ENCODE data around the gene ERCC1. TPM values are rescaled to one million over a fixed set of nuclear protein-coding genes. Genes with fewer than 3 reads are reported as not detected.

ERCC1 gene
- polyA plus RNA-seq, 1 of the 3 experiments (the other 2 are of a cell fraction) = 95.3 TPM

GRCh38 chr19:45417151-45417550 lies 6.6 kb downstream of the ERCC1 start:
- ChIA-PET CTCF (interaction anchor here (1.4 to 2.6 kb wide), 3 partner anchors 10 to 68 kb away, joined by 3 to 15 read pairs (median 9); no protein-coding TSS in a partner anchor), POLR2A (interaction anchor here (1.1 kb wide), 1 partner anchor 10 kb away, joined by 3 read pairs; no protein-coding TSS in a partner anchor)
- H3K27me3 ChIP-seq (ENCODE audit: insufficient read depth) = no peaks in the 10 kb centered on the region
- no peaks in the 10 kb centered on the region for H3K9me3 ChIP-seq
- H3K27ac ChIP-seq (ENCODE audit: low read depth in 2 of 2, low read length in 1 of 2) = no peak overlapping the region
- peaks cover 7% of the 10 kb centered on the region for H3F3A ChIP-seq (replicated peaks; ENCODE audit: insufficient read depth)
- H3K4me1 ChIP-seq (ENCODE audit: control insufficient read depth in 1 of 2, insufficient read depth in 2 of 2, low read depth in 1 of 2, low read length in 1 of 2) = peaks cover under 1 to 4% of the 10 kb centered on the region in 2 experiments; a peak in 2 of 4 replicates
- H3K9ac ChIP-seq = no peak overlapping the region
- no peak overlapping the region for H3K4me3 ChIP-seq (ENCODE audit: low read depth in 2 of 2, low read length in 1 of 2)
- no peak overlapping the region for H2AFZ ChIP-seq (ENCODE audit: low read depth)
- WGBS (ENCODE audit: low lambda C conversion rate) = 85% methylated on average over 4 of the region's 4 CpGs
- DNase-seq = no peak
- H3K79me2 ChIP-seq (ENCODE audit: insufficient read depth) = peaks cover 35% of the 10 kb centered on the region
- H3K9me2 ChIP-seq = no peaks in the 10 kb centered on the region
- no peak for TF ChIP-seq RFX5 (IDR thresholded peaks at IDR 0.05; ENCODE audit: low read length)
- no peak for TF ChIP-seq RXRA (IDR thresholded peaks at IDR 0.05; ENCODE audit: borderline replicate concordance, low read depth)
- no peak for TF ChIP-seq NFIC (IDR thresholded peaks at IDR 0.05; ENCODE audit: borderline replicate concordance)
- TF ChIP-seq GABPA (IDR thresholded peaks at IDR 0.05; ENCODE audit: low read depth) = no peak
- no peak for TF ChIP-seq FOXM1 (IDR thresholded peaks at IDR 0.05; ENCODE audit: low read depth)
- no peak for TF ChIP-seq RAD21 (IDR thresholded peaks at IDR 0.05; ENCODE audit: low read length)
- no peak overlapping the region for H3K4me2 ChIP-seq
- no peaks in the 10 kb centered on the region; the same call in 1 of the 2 replicates for H4K20me1 ChIP-seq (ENCODE audit: insufficient read depth)
- H3K36me3 ChIP-seq (replicated peaks in 1 of 2; ENCODE audit: control insufficient read depth in 1 of 2, insufficient read depth in 2 of 2, low read length in 1 of 2) = peaks cover 18 to 54% of the 10 kb centered on the region in 2 experiments

DNA sequence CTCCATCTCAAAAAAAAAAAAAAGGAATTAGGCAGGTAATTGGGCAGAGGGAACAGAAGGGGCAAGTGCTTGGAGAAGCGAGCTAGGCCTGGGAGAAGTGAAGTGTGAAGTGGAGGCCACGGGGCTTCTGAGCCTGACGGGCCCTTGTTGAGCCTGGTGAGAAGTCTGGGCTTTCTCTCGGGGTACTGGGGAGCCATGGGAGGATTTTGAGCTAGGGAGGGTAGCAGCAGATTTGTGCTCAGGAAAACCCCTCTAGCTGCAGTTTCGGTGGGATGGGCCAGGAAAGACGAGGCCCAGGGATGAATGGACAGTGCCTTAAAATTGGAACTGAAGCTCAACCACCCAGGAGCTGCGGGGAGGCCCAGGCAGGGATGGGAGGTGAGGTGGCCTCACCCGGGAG lies 9.2 kb downstream of the ERCC1 start:
- ChIA-PET CTCF (interaction anchor here (1.0 to 2.5 kb wide), 3 partner anchors 64 to 71 kb away, joined by 3 to 10 read pairs (median 5); no protein-coding TSS in a partner anchor), POLR2A (no interaction called here)
- Histone ChIP-seq H3K4me2 (no peak overlapping the region), H3K27ac (ENCODE audit: low read depth in 2 of 2, low read length in 1 of 2) (no peak overlapping the region), H3K9me3 (no peaks in the 10 kb centered on the region), H3K4me1 (ENCODE audit: control insufficient read depth in 1 of 2, insufficient read depth in 2 of 2, low read depth in 1 of 2, low read length in 1 of 2) (no peaks in the 10 kb centered on the region), H3K79me2 (ENCODE audit: insufficient read depth) (peaks cover 14% of the 10 kb centered on the region; the same call in 1 of the 2 replicates), H3F3A (replicated peaks; ENCODE audit: insufficient read depth) (peaks cover 15% of the 10 kb centered on the region), H4K20me1 (ENCODE audit: insufficient read depth) (no peaks in the 10 kb centered on the region), H3K27me3 (ENCODE audit: insufficient read depth) (no peaks in the 10 kb centered on the region), H3K36me3 (replicated peaks in 1 of 2; ENCODE audit: control insufficient read depth in 1 of 2, insufficient read depth in 2 of 2, low read length in 1 of 2) (peaks cover 14 to 68% of the 10 kb centered on the region in 2 experiments), H3K9ac (no peak overlapping the region), H2AFZ (ENCODE audit: low read depth) (no peak overlapping the region), H3K9me2 (no peaks in the 10 kb centered on the region), H3K4me3 (ENCODE audit: low read depth in 2 of 2, low read length in 1 of 2) (no peak overlapping the region)
- TF ChIP-seq EZH2phosphoT487 (IDR thresholded peaks at IDR 0.05; ENCODE audit: borderline replicate concordance, low read depth) = no peak
- no peak for TF ChIP-seq YY1 (IDR thresholded peaks at IDR 0.05; ENCODE audit: low read depth)
- TF ChIP-seq TCF12 (IDR thresholded peaks at IDR 0.05) = no peak
- TF ChIP-seq TEAD4 (IDR thresholded peaks at IDR 0.05; ENCODE audit: borderline replicate concordance, insufficient read depth) = no peak
- TF ChIP-seq SMC3 (IDR thresholded peaks at IDR 0.05; ENCODE audit: low read depth, low read length) = no peak
- TF ChIP-seq IRF3 (IDR thresholded peaks at IDR 0.05; ENCODE audit: low read depth, low read length) = no peak
- TF ChIP-seq, protein P1, sequence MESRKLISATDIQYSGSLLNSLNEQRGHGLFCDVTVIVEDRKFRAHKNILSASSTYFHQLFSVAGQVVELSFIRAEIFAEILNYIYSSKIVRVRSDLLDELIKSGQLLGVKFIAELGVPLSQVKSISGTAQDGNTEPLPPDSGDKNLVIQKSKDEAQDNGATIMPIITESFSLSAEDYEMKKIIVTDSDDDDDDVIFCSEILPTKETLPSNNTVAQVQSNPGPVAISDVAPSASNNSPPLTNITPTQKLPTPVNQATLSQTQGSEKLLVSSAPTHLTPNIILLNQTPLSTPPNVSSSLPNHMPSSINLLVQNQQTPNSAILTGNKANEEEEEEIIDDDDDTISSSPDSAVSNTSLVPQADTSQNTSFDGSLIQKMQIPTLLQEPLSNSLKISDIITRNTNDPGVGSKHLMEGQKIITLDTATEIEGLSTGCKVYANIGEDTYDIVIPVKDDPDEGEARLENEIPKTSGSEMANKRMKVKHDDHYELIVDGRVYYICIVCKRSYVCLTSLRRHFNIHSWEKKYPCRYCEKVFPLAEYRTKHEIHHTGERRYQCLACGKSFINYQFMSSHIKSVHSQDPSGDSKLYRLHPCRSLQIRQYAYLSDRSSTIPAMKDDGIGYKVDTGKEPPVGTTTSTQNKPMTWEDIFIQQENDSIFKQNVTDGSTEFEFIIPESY (IDR thresholded peaks at IDR 0.05; ENCODE audit: borderline replicate concordance, low read depth) = no peak
- no peak for TF ChIP-seq FOSL2 (IDR thresholded peaks at IDR 0.05; ENCODE audit: borderline replicate concordance, low read depth)
- TF ChIP-seq RAD21 (IDR thresholded peaks at IDR 0.05; ENCODE audit: low read length) = no peak
- TF ChIP-seq RFX5 (IDR thresholded peaks at IDR 0.05; ENCODE audit: low read length) = no peak
- TF ChIP-seq RXRA (IDR thresholded peaks at IDR 0.05; ENCODE audit: borderline replicate concordance, low read depth) = no peak
- TF ChIP-seq NRF1 (IDR thresholded peaks at IDR 0.05; ENCODE audit: low read depth, low read length) = no peak
- no peak for TF ChIP-seq SIN3A (IDR thresholded peaks at IDR 0.05; ENCODE audit: borderline replicate concordance, low read depth, low read length)
- WGBS (ENCODE audit: low lambda C conversion rate) = 100% methylated on average over 7 of the region's 8 CpGs
- no peak for DNase-seq

Data from SK-N-SH (cell line).